GM23338 (cell line): ENCODE measurements around the gene AK6. TPM values are rescaled to one million over a fixed set of nuclear protein-coding genes. Genes with fewer than 3 reads are reported as not detected.
"Not testable (repeated sequence)": the region's sequence is repeated elsewhere in the genome, so short reads cannot be mapped to it uniquely, and the experiment has no call there.

ENCODE experiments used
- ATAC-seq: fragments of 200-7000 bp; cut with Tn5 transposase; 3 replicates; pipeline ENCODE4 v1.9.1; 2020
- DNase-seq: peaks from one replicate; pipeline ENCODE4 v3.0.0-alpha.2; 2015; ENCODE audit warnings: low spot score
- H2AFZ ChIP-seq: fragments of 200-600 bp; sonication (generic); 2 replicates; pipeline ENCODE4 v1.8.0; 2016; ENCODE audit warnings: antibody characterized with exemption, mild to moderate bottlenecking, moderate library complexity
- H3F3A ChIP-seq: fragments of 200-600 bp; sonication (generic); replicated peaks from 2 replicates; pipeline ENCODE4 v1.8.0; 2017; ENCODE audit warnings: antibody characterized with exemption, mixed run types, low read depth
- H3K27ac ChIP-seq: fragments of 200-600 bp; sonication (generic); 2 replicates; pipeline ENCODE4 v1.6.1; 2016; ENCODE audit warnings: low read depth
- H3K27me3 ChIP-seq: fragments of 200-600 bp; sonication (generic); 2 replicates; pipeline ENCODE4 v1.8.0; 2016; ENCODE audit warnings: mild to moderate bottlenecking, mixed run types, moderate library complexity; ENCODE audit not compliant: insufficient read depth
- H3K36me3 ChIP-seq: fragments of 200-600 bp; sonication (generic); 2 replicates; pipeline ENCODE4 v1.8.0; 2016; ENCODE audit warnings: mild to moderate bottlenecking; ENCODE audit not compliant: insufficient read depth
- H3K4me1 ChIP-seq: fragments of 200-600 bp; sonication (generic); 2 replicates; pipeline ENCODE4 v1.8.0; 2016; ENCODE audit warnings: mild to moderate bottlenecking, moderate library complexity; ENCODE audit not compliant: insufficient read depth
- H3K4me2 ChIP-seq: fragments of 200-600 bp; sonication (generic); 2 replicates; pipeline ENCODE4 v1.7.1; 2017; ENCODE audit warnings: mixed run types
- H3K4me3 ChIP-seq: fragments of 200-600 bp; sonication (generic); 2 replicates; pipeline ENCODE4 v1.6.1; 2016; ENCODE audit warnings: mixed run types
- H3K79me2 ChIP-seq: fragments of 200-600 bp; sonication (generic); replicated peaks from 2 replicates; pipeline ENCODE4 v1.8.0; 2017; ENCODE audit warnings: mild to moderate bottlenecking; ENCODE audit not compliant: insufficient read depth
- H3K9me2 ChIP-seq: fragments of 200-600 bp; sonication (generic); 2 replicates; pipeline ENCODE4 v1.8.0; 2017; ENCODE audit not compliant: insufficient read depth
- H4K20me1 ChIP-seq: fragments of 200-600 bp; sonication (generic); replicated peaks from 2 replicates; pipeline ENCODE4 v1.8.0; 2017; ENCODE audit warnings: mild to moderate bottlenecking; ENCODE audit not compliant: insufficient read depth
- H3K27ac Mint-ChIP-seq: 2 replicates; pipeline ENCODE4 v1.8.0; 2020; ENCODE audit warnings: inconsistent platforms, mild to moderate bottlenecking, moderate library complexity, mixed read lengths
- H3K27me3 Mint-ChIP-seq: 3 replicates; pipeline ENCODE4 v1.8.0; 2022; ENCODE audit warnings: low read depth, mild to moderate bottlenecking, moderate library complexity, mixed read lengths, inconsistent platforms; ENCODE audit not compliant: insufficient read depth, poor library complexity
- H3K36me3 Mint-ChIP-seq: 3 replicates; pipeline ENCODE4 v1.8.0; 2021; ENCODE audit warnings: low read depth, mild to moderate bottlenecking, inconsistent platforms, moderate library complexity, mixed read lengths
- H3K4me1 Mint-ChIP-seq: 3 replicates; pipeline ENCODE4 v1.8.0; 2020; ENCODE audit warnings: mild to moderate bottlenecking, inconsistent platforms, mixed read lengths
- H3K4me3 Mint-ChIP-seq: 3 replicates; pipeline ENCODE4 v1.8.0; 2021; ENCODE audit warnings: moderate library complexity, mild to moderate bottlenecking, inconsistent platforms, mixed read lengths
- H3K9me3 Mint-ChIP-seq: 3 replicates; pipeline ENCODE4 v1.8.0; 2020; ENCODE audit warnings: moderate library complexity, mild to moderate bottlenecking, inconsistent platforms, mixed read lengths
- CREB1 ChIP-seq: fragments of 250-450 bp; sonication (Bioruptor Pico); IDR thresholded peaks from 2 replicates; pipeline ENCODE4 v1.5.0; 2020; ENCODE audit warnings: low read depth, mild to moderate bottlenecking, moderate library complexity
- JUNB ChIP-seq: IDR thresholded peaks from one replicate; pipeline ENCODE4 v1.6.1; 2016; ENCODE audit warnings: antibody characterized with exemption; ENCODE audit not compliant: unreplicated experiment
- NANOG ChIP-seq: IDR thresholded peaks from 2 replicates; pipeline ENCODE4 v1.6.1; 2016; ENCODE audit warnings: antibody characterized with exemption, borderline replicate concordance
- POLR2AphosphoS5 ChIP-seq: IDR thresholded peaks from 2 replicates; pipeline ENCODE4 v1.6.1; 2016; ENCODE audit warnings: antibody characterized with exemption, low read depth
- polyA plus RNA-seq: library from polyadenylated mRNA; unstranded; fragments of >200 nt; fragmentation: Nextera tagmentation; extraction: Ambion mirVana; gene quantifications from 2 replicates; pipeline ENCODE4 v1.2.1, GENCODE V29; 2016
- total RNA-seq: library from RNA; depleted of rRNA; stranded (reverse); fragments of >200 nt; shearing (Covaris generic); gene quantifications from 2 replicates; pipeline ENCODE4 v1.2.3, GENCODE V29; 2014
- TF ChIP-seq, protein P1 (sequence below): fragments of 250-450 bp; sonication (Bioruptor Pico); IDR thresholded peaks from 2 replicates; pipeline ENCODE4 v1.5.0; 2020; ENCODE audit warnings: mild to moderate bottlenecking, moderate library complexity

Gene AK6
- total and polyA plus RNA-seq, 2 experiments from 2014 or later = 37.3 to 260 TPM

DNA sequence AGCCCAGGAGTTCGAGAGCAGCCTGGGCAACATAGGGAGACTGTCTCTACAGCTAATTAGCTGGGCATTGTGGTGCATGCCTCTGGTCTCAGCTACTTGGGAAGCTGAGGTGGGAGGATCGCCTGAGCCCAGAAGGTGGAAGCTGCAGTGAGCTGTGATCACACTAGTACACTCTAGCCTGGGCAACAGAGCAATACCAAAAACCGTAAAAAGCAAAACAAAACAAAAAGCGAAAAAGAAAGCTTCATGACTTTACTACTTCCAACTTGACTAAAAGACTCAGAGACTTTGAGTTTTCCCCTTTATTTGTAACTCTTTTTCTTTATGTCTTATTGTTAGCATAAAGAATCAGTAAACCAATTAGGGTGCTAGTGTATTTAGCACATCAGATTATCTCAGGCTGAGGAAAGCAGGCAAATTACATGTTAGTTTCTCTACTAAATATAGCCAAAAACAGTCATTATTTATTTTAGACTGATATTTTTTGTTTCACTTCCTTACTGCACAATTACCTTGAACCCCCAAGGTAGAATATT lies 5.7 kb upstream of the AK6 start:
- Histone ChIP-seq H3K79me2 (peaks cover 27% of the 10 kb centered on the region), H3F3A (0 out of 2 replicates have a peak, but pooled peaks cover 9% of the 10 kb centered on the region), H3K4me2 (no peak overlapping the region), H3K36me3 (peaks cover 14% of the 10 kb centered on the region; the same call in 1 of the 2 replicates), H4K20me1 (no peaks in the 10 kb centered on the region), H3K9me2 (no peaks in the 10 kb centered on the region), H3K27me3 (no peaks in the 10 kb centered on the region), H3K4me1 (no peaks in the 10 kb centered on the region), H2AFZ (no peak overlapping the region), H3K4me3 (no peak overlapping the region), H3K27ac (no peak overlapping the region)
- Mint-ChIP-seq H3K27me3 (no peaks in the 10 kb centered on the region), H3K9me3 (no peaks in the 10 kb centered on the region), H3K4me1 (no peaks in the 10 kb centered on the region; the same call in 1 of the 3 replicates), H3K36me3 (peaks cover 26% of the 10 kb centered on the region), H3K27ac (no peak overlapping the region), H3K4me3 (no peak overlapping the region)
- DNase-seq (no peak), ATAC-seq (no peak)
- TF ChIP-seq, protein P1, sequence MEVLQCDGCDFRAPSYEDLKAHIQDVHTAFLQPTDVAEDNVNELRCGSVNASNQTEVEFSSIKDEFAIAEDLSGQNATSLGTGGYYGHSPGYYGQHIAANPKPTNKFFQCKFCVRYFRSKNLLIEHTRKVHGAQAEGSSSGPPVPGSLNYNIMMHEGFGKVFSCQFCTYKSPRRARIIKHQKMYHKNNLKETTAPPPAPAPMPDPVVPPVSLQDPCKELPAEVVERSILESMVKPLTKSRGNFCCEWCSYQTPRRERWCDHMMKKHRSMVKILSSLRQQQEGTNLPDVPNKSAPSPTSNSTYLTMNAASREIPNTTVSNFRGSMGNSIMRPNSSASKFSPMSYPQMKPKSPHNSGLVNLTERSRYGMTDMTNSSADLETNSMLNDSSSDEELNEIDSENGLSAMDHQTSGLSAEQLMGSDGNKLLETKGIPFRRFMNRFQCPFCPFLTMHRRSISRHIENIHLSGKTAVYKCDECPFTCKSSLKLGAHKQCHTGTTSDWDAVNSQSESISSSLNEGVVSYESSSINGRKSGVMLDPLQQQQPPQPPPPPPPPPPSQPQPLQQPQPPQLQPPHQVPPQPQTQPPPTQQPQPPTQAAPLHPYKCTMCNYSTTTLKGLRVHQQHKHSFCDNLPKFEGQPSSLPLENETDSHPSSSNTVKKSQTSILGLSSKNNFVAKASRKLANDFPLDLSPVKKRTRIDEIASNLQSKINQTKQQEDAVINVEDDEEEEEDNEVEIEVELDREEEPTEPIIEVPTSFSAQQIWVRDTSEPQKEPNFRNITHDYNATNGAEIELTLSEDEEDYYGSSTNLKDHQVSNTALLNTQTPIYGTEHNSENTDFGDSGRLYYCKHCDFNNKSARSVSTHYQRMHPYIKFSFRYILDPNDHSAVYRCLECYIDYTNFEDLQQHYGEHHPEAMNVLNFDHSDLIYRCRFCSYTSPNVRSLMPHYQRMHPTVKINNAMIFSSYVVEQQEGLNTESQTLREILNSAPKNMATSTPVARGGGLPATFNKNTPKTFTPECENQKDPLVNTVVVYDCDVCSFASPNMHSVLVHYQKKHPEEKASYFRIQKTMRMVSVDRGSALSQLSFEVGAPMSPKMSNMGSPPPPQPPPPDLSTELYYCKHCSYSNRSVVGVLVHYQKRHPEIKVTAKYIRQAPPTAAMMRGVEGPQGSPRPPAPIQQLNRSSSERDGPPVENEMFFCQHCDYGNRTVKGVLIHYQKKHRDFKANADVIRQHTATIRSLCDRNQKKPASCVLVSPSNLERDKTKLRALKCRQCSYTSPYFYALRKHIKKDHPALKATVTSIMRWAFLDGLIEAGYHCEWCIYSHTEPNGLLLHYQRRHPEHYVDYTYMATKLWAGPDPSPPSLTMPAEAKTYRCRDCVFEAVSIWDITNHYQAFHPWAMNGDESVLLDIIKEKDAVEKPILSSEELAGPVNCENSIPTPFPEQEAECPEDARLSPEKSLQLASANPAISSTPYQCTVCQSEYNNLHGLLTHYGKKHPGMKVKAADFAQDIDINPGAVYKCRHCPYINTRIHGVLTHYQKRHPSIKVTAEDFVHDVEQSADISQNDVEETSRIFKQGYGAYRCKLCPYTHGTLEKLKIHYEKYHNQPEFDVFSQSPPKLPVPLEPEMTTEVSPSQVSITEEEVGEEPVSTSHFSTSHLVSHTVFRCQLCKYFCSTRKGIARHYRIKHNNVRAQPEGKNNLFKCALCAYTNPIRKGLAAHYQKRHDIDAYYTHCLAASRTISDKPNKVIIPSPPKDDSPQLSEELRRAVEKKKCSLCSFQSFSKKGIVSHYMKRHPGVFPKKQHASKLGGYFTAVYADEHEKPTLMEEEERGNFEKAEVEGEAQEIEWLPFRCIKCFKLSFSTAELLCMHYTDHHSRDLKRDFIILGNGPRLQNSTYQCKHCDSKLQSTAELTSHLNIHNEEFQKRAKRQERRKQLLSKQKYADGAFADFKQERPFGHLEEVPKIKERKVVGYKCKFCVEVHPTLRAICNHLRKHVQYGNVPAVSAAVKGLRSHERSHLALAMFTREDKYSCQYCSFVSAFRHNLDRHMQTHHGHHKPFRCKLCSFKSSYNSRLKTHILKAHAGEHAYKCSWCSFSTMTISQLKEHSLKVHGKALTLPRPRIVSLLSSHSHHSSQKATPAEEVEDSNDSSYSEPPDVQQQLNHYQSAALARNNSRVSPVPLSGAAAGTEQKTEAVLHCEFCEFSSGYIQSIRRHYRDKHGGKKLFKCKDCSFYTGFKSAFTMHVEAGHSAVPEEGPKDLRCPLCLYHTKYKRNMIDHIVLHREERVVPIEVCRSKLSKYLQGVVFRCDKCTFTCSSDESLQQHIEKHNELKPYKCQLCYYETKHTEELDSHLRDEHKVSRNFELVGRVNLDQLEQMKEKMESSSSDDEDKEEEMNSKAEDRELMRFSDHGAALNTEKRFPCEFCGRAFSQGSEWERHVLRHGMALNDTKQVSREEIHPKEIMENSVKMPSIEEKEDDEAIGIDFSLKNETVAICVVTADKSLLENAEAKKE (CRISPR knock-in tag) = no peak

DNA sequence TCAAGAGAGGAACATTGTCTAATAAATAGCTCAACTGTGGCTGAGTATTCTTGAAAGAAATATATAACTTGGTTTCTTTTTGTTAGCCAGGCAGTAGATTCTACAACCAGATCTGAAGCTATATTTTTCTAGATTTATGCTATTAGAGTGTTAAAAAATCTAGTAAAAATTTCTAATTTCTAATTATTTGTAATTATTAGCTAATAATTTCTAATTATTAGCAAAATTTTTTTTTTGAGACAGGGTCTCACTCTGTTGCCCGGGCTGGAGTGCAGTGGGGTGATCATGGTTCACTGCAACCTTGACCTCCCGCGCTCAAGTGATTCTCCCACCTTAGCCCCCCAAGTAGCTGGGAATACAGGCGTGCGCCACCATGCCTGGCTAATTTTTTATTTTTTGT lies 3.1 kb upstream of the AK6 start:
- Mint-ChIP-seq H3K9me3 (no peaks in the 10 kb centered on the region), H3K27me3 (peaks cover 10% of the 10 kb centered on the region), H3K4me1 (peaks cover 6% of the 10 kb centered on the region), H3K4me3 (no peak overlapping the region), H3K27ac (no peak overlapping the region), H3K36me3 (peaks cover 35% of the 10 kb centered on the region)
- Histone ChIP-seq H3F3A (0 out of 2 replicates have a peak, but pooled peaks cover 9% of the 10 kb centered on the region), H3K4me2 (no peak overlapping the region), H3K9me2 (no peaks in the 10 kb centered on the region), H3K79me2 (peaks cover 44% of the 10 kb centered on the region), H2AFZ (no peak overlapping the region), H4K20me1 (no peaks in the 10 kb centered on the region), H3K27ac (no peak overlapping the region), H3K36me3 (peaks cover 14% of the 10 kb centered on the region; the same call in 1 of the 2 replicates), H3K27me3 (no peaks in the 10 kb centered on the region), H3K4me3 (no peak overlapping the region), H3K4me1 (no peaks in the 10 kb centered on the region)
- no peak for DNase-seq
- no peak for TF ChIP-seq NANOG
- TF ChIP-seq JUNB = no peak
- TF ChIP-seq POLR2AphosphoS5 = no peak
- TF ChIP-seq CREB1 (CRISPR knock-in tag) = no peak
- ATAC-seq = no peak

DNA sequence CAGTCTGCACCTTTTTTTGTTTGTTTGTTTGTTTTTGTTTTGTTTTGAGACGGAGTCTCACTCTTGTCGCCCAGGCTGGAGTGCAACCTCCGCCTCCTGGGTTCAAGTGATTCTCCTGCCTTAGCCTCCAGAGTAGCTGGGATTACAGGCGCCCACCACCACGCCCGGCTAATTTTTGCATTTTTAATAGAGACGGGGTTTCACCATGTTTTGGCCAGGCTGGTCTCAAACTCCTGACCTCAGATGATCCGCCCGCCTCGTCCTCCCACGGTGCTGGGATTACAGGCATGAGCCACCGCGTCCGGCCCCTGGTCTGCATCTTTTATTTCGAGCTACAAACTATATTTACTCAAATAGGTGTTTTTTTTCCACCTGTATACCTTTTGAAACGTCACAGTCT lies 1.0 kb upstream of the AK6 start:
- ATAC-seq, H3F3A ChIP-seq, H3K4me1 ChIP-seq, H3K27me3 ChIP-seq, H3K27me3 Mint-ChIP-seq, H3K9me2 ChIP-seq, H4K20me1 ChIP-seq, H3K4me1 Mint-ChIP-seq, DNase-seq, H3K9me3 Mint-ChIP-seq: not testable (repeated sequence)
- Mint-ChIP-seq H3K4me3 (peak overlapping the region; percentile 94), H3K36me3 (peaks cover 42% of the 10 kb centered on the region), H3K27ac (peak overlapping the region; percentile 98)
- Histone ChIP-seq H3K36me3 (peaks cover 20% of the 10 kb centered on the region), H3K4me2 (peak overlapping the region; percentile 81), H3K79me2 (peaks cover 65% of the 10 kb centered on the region), H2AFZ (peak overlapping the region; percentile 86; the same call in 1 of the 2 replicates), H3K27ac (peak overlapping the region; percentile 100), H3K4me3 (peak overlapping the region; percentile 78)
